Neural cell (in vitro differentiated cells): ENCODE results near the gene GNG3. TPM values are rescaled to one million over a fixed set of nuclear protein-coding genes. Genes with fewer than 3 reads are reported as not detected.
A peak's percentile ranks its signal among the peaks of the same experiment; 100 is the strongest.

Source experiments
- H2AFZ ChIP-seq: fragments of 200-600, 300-800 bp; sonication (generic), shearing (Covaris generic); 2 replicates; pipeline ENCODE4 v1.6.0; 2014; ENCODE audit warnings: low read depth, mild to moderate bottlenecking, antibody characterized with exemption, low read length, moderate library complexity
- H3F3A ChIP-seq: fragments of 200-600 bp; shearing (Covaris generic); 2 replicates; pipeline ENCODE4 v1.6.1; 2016; ENCODE audit warnings: mild to moderate bottlenecking, moderate library complexity, mixed read lengths, antibody characterized with exemption, low read length; ENCODE audit not compliant: insufficient read depth, poor library complexity, severe bottlenecking
- H3K27ac ChIP-seq: fragments of 200-600, 300-800 bp; sonication (generic), shearing (Covaris generic); 2 replicates; pipeline ENCODE4 v1.5.1; 2014; ENCODE audit warnings: mild to moderate bottlenecking, low read length, moderate library complexity
- H3K27me3 ChIP-seq: fragments of 300-800, 200-600 bp; sonication (generic), shearing (Covaris generic); 2 replicates; pipeline ENCODE4 v1.6.0; 2014; ENCODE audit warnings: mild to moderate bottlenecking, low read depth, low read length, moderate library complexity; ENCODE audit not compliant: insufficient read depth
- H3K36me3 ChIP-seq: fragments of 300-800, 200-600 bp; sonication (generic), shearing (Covaris generic); 2 replicates; pipeline ENCODE4 v1.5.1; 2014; ENCODE audit warnings: mild to moderate bottlenecking, antibody characterized with exemption, low read length, moderate library complexity; ENCODE audit not compliant: insufficient read depth
- H3K4me2 ChIP-seq: fragments of 300-800, 200-600 bp; sonication (generic), shearing (Covaris generic); 2 replicates; pipeline ENCODE4 v1.6.0; 2014; ENCODE audit warnings: mild to moderate bottlenecking, low read length
- H3K4me3 ChIP-seq: fragments of 300-800, 200-600 bp; sonication (generic), shearing (Covaris generic); 2 replicates; pipeline ENCODE4 v1.5.1; 2014; ENCODE audit warnings: mild to moderate bottlenecking, low read length, moderate library complexity
- H3K79me2 ChIP-seq: fragments of 200-600 bp; shearing (Covaris generic); replicated peaks from 2 replicates; pipeline ENCODE4 v1.6.0; 2014; ENCODE audit warnings: mild to moderate bottlenecking, low read length, moderate library complexity; ENCODE audit not compliant: insufficient read depth
- H3K9ac ChIP-seq: fragments of 300-800, 200-600 bp; sonication (generic), shearing (Covaris generic); 2 replicates; pipeline ENCODE4 v1.6.1; 2016; ENCODE audit warnings: mild to moderate bottlenecking, low read length, mixed read lengths
- H3K9me2 ChIP-seq: fragments of 200-600 bp; shearing (Covaris generic); 2 replicates; pipeline ENCODE4 v1.6.1; 2016; ENCODE audit warnings: mild to moderate bottlenecking, low read length, mixed read lengths; ENCODE audit not compliant: insufficient read depth
- H3K9me3 ChIP-seq: fragments of 200-600, 300-800 bp; sonication (generic), shearing (Covaris generic); 2 replicates; pipeline ENCODE4 v1.6.1; 2016; ENCODE audit warnings: mild to moderate bottlenecking, mixed run types, low read length, moderate library complexity, mixed read lengths
- H4K20me1 ChIP-seq: fragments of 200-600 bp; shearing (Covaris generic); 2 replicates; pipeline ENCODE4 v1.6.1; 2016; ENCODE audit warnings: mild to moderate bottlenecking, mixed run types; ENCODE audit not compliant: insufficient read depth
- EP300 ChIP-seq: fragments of 450-650 bp; conservative IDR thresholded peaks from 2 replicates; pipeline ENCODE4 v1.6.1; 2014; ENCODE audit warnings: antibody characterized with exemption, mild to moderate bottlenecking, moderate library complexity; ENCODE audit not compliant: poor library complexity, severe bottlenecking
- EZH2 ChIP-seq: fragments of 200-600, 300-800 bp; shearing (Covaris generic), sonication (generic); IDR thresholded peaks from 2 replicates; pipeline ENCODE4 v1.6.1; 2014; ENCODE audit warnings: antibody characterized with exemption, low read length, borderline replicate concordance, mild to moderate bottlenecking; ENCODE audit not compliant: insufficient read depth, poor library complexity, severe bottlenecking
- MXI1 ChIP-seq: fragments of 450-650 bp; conservative IDR thresholded peaks from 2 replicates; pipeline ENCODE4 v1.6.1; 2014; ENCODE audit warnings: antibody characterized with exemption, mild to moderate bottlenecking; ENCODE audit not compliant: poor library complexity, severe bottlenecking
- POLR2AphosphoS5 ChIP-seq: IDR thresholded peaks from 2 replicates; pipeline ENCODE4 v1.6.1; 2012
- RAD21 ChIP-seq: fragments of 450-650 bp; conservative IDR thresholded peaks from 2 replicates; pipeline ENCODE4 v1.6.1; 2014; ENCODE audit warnings: antibody characterized with exemption, mild to moderate bottlenecking, moderate library complexity
- SMC3 ChIP-seq: fragments of 450-650 bp; conservative IDR thresholded peaks from 2 replicates; pipeline ENCODE4 v1.6.1; 2014; ENCODE audit warnings: antibody characterized with exemption, mild to moderate bottlenecking, moderate library complexity; ENCODE audit not compliant: poor library complexity
- TAF1 ChIP-seq: IDR thresholded peaks from 2 replicates; pipeline ENCODE4 v1.6.1; 2012; ENCODE audit warnings: low read depth
- polyA plus RNA-seq: library from polyadenylated mRNA; depleted of rRNA; stranded (reverse); fragments of >200 nt; gene quantifications from 2 replicates; pipeline ENCODE4 v1.2.3, GENCODE V29; 2014
- TF ChIP-seq, protein P1 (sequence below): fragments of 450-650 bp; IDR thresholded peaks from 2 replicates; pipeline ENCODE4 v1.5.1; 2014; ENCODE audit warnings: antibody characterized with exemption, mild to moderate bottlenecking, moderate library complexity; ENCODE audit not compliant: poor library complexity, severe bottlenecking
- TF ChIP-seq, protein P2 (sequence below): IDR thresholded peaks from 2 replicates; pipeline ENCODE4 v1.6.1; 2012; ENCODE audit warnings: borderline replicate concordance

GNG3 gene
- polyA plus RNA-seq, 1 donor from 2014 or later, result 121 TPM

DNA sequence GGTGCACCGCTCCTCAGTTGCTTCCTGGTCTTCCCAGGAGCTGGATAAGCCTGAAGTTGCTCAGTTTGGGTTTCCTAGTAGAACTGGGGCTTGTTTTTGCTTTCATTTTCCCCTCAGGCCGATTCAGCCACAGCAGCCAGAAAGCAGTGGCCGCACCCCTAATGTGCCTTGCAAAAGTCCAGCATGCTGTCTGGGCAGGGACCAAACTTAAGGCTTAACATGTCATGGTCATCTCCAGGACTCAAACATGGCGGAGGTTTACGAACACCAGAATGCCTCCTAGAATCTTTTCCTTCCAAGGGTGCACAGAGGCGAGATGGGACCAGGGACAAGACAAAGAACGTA, 2.5 kb downstream of the GNG3 start:
- H2AFZ ChIP-seq, result peak overlapping the region; percentile 71
- H3K9ac ChIP-seq, result peak overlapping the region; percentile 99
- H3K9me3 ChIP-seq, result no peaks in the 10 kb centered on the region
- no peaks in the 10 kb centered on the region for H4K20me1 ChIP-seq
- H3F3A ChIP-seq, result peaks cover 6% of the 10 kb centered on the region
- peak overlapping the region; percentile 94 for H3K4me2 ChIP-seq
- TF ChIP-seq EP300 (no peak), TAF1 (no peak), EZH2 (no peak), POLR2AphosphoS5 (no peak), RAD21 (no peak), MXI1 (no peak), SMC3 (no peak)
- TF ChIP-seq, protein P1, sequence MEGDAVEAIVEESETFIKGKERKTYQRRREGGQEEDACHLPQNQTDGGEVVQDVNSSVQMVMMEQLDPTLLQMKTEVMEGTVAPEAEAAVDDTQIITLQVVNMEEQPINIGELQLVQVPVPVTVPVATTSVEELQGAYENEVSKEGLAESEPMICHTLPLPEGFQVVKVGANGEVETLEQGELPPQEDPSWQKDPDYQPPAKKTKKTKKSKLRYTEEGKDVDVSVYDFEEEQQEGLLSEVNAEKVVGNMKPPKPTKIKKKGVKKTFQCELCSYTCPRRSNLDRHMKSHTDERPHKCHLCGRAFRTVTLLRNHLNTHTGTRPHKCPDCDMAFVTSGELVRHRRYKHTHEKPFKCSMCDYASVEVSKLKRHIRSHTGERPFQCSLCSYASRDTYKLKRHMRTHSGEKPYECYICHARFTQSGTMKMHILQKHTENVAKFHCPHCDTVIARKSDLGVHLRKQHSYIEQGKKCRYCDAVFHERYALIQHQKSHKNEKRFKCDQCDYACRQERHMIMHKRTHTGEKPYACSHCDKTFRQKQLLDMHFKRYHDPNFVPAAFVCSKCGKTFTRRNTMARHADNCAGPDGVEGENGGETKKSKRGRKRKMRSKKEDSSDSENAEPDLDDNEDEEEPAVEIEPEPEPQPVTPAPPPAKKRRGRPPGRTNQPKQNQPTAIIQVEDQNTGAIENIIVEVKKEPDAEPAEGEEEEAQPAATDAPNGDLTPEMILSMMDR, result no peak
- TF ChIP-seq, protein P2, sequence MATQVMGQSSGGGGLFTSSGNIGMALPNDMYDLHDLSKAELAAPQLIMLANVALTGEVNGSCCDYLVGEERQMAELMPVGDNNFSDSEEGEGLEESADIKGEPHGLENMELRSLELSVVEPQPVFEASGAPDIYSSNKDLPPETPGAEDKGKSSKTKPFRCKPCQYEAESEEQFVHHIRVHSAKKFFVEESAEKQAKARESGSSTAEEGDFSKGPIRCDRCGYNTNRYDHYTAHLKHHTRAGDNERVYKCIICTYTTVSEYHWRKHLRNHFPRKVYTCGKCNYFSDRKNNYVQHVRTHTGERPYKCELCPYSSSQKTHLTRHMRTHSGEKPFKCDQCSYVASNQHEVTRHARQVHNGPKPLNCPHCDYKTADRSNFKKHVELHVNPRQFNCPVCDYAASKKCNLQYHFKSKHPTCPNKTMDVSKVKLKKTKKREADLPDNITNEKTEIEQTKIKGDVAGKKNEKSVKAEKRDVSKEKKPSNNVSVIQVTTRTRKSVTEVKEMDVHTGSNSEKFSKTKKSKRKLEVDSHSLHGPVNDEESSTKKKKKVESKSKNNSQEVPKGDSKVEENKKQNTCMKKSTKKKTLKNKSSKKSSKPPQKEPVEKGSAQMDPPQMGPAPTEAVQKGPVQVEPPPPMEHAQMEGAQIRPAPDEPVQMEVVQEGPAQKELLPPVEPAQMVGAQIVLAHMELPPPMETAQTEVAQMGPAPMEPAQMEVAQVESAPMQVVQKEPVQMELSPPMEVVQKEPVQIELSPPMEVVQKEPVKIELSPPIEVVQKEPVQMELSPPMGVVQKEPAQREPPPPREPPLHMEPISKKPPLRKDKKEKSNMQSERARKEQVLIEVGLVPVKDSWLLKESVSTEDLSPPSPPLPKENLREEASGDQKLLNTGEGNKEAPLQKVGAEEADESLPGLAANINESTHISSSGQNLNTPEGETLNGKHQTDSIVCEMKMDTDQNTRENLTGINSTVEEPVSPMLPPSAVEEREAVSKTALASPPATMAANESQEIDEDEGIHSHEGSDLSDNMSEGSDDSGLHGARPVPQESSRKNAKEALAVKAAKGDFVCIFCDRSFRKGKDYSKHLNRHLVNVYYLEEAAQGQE, result no peak
- H3K36me3 ChIP-seq, result peaks cover 11% of the 10 kb centered on the region
- peak overlapping the region; percentile 75 for H3K4me3 ChIP-seq
- no peaks in the 10 kb centered on the region for H3K9me2 ChIP-seq
- peak overlapping the region; percentile 96 for H3K27ac ChIP-seq
- H3K79me2 ChIP-seq, result peaks cover 35% of the 10 kb centered on the region
- no peaks in the 10 kb centered on the region for H3K27me3 ChIP-seq

DNA sequence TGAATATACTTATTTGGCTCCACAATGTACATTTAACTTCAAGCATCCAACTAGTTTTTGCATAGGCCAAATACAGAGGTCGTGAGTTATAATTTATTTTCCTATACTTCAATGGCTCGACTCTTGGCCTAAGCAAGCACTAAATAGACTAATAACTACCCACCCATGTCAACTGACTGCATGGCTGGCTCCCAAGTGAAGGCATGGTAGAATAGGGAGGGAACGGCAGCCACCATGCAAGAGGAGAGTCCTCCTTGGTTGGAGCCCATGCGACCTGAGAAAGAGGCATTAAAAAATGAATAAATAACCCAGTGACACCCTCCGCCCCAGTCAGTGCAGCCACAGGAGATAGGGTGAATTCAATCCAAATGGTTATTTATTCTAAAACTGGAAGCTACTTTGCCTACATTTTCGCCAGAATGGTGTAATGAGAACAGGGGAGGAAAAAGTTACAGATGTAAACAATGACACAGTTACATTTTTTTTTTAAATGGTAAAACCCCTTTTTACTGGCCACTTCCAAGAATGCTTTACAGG, 4.9 kb downstream of the GNG3 start:
- TF ChIP-seq, protein P2, result no peak
- TF ChIP-seq RAD21 (no peak), SMC3 (no peak), EZH2 (no peak)
- peaks cover 11% of the 10 kb centered on the region for H3K36me3 ChIP-seq

More for the DNA sequence above, 4.9 kb downstream of the GNG3 start:
- Histone ChIP-seq H3K79me2 (peaks cover 18% of the 10 kb centered on the region), H3K4me3 (no peak overlapping the region), H3K9me2 (no peaks in the 10 kb centered on the region), H3K27ac (no peak overlapping the region), H3K9me3 (no peaks in the 10 kb centered on the region), H3K27me3 (no peaks in the 10 kb centered on the region), H2AFZ (no peak overlapping the region), H3F3A (peaks cover 6% of the 10 kb centered on the region), H3K4me2 (no peak overlapping the region), H3K9ac (no peak overlapping the region), H4K20me1 (no peaks in the 10 kb centered on the region)
